HG02642 (cell line): ENCODE measurements around the gene YPEL1.

Experiments
- ATAC-seq: cut with Tn5 transposase; IDR thresholded peaks from one replicate; pipeline ENCODE4 v1.9.1; 2021; ENCODE audit warnings: mild to moderate bottlenecking; ENCODE audit not compliant: unreplicated experiment, poor library complexity

Gene YPEL1

GRCh38 chr22:21735200-21736083, at the start of gene YPEL1:
YPEL1 (minus strand) TSS chr22:21735794; CDS start chr22:21710744, 25,050 bp downstream.
- peak; percentile 85 for ATAC-seq

- no peak for ATAC-seq
Measured at GRCh38 chr22:21780259-21780658, 44.7 kb upstream of the YPEL1 start.

- no peak for ATAC-seq
Measured at GRCh38 chr22:21779444-21779843, 43.9 kb upstream of the YPEL1 start.

GRCh38 chr22:21778705-21779363, 43.2 kb upstream of the YPEL1 start:
- ATAC-seq, result no peak

- ATAC-seq, result no peak
Measured at GRCh38 chr22:21771631-21771976, 36.0 kb upstream of the YPEL1 start.

- ATAC-seq, result no peak
Measured at GRCh38 chr22:21768435-21768834, 32.8 kb upstream of the YPEL1 start.

- ATAC-seq, result no peak
Measured at GRCh38 chr22:21766691-21767462, 31.3 kb upstream of the YPEL1 start.

GRCh38 chr22:21765909-21766529, 30.4 kb upstream of the YPEL1 start:
- no peak for ATAC-seq

- no peak for ATAC-seq
Measured at GRCh38 chr22:21764038-21764804, 28.6 kb upstream of the YPEL1 start.

GRCh38 chr22:21762712-21763581, 27.4 kb upstream of the YPEL1 start:
- no peak for ATAC-seq

- ATAC-seq, result no peak
Measured at GRCh38 chr22:21761994-21762680, 26.5 kb upstream of the YPEL1 start.

GRCh38 chr22:21761086-21761485, 25.5 kb upstream of the YPEL1 start:
- ATAC-seq, result no peak

- no peak for ATAC-seq
Measured at GRCh38 chr22:21760640-21761039, 25.0 kb upstream of the YPEL1 start.

- no peak for ATAC-seq
Measured at GRCh38 chr22:21759646-21760376, 24.2 kb upstream of the YPEL1 start.

GRCh38 chr22:21759093-21759492, 23.5 kb upstream of the YPEL1 start:
- ATAC-seq, result no peak

- no peak for ATAC-seq
Measured at GRCh38 chr22:21758091-21758864, 22.7 kb upstream of the YPEL1 start.

GRCh38 chr22:21755851-21756284, 20.3 kb upstream of the YPEL1 start:
- ATAC-seq, result no peak
